HepG2 (cell line): ENCODE results near the gene CHMP1A. TPM values are rescaled to one million over a fixed set of nuclear protein-coding genes. Genes with fewer than 3 reads are reported as not detected.

Experiments used
- ARID5B ChIP-seq: IDR thresholded peaks from 2 replicates; pipeline ENCODE4 v1.4.0; 2020; ENCODE audit warnings: mild to moderate bottlenecking, missing genetic modification reagents
- ARNT ChIP-seq: fragments of 450-650 bp; IDR thresholded peaks from 2 replicates; pipeline ENCODE4 v1.6.1; 2017
- CEBPB ChIP-seq: IDR thresholded peaks from 2 replicates; pipeline ENCODE4 v1.6.1; 2011; ENCODE audit warnings: low read depth, low read length, improper control_type of control experiment, borderline replicate concordance
- MAF1 ChIP-seq: sonication (generic); formaldehyde crosslinking; IDR thresholded peaks from 2 replicates; pipeline ENCODE4 v1.5.0; 2020; ENCODE audit warnings: missing genetic modification reagents, borderline replicate concordance
- SP140L ChIP-seq: sonication (generic); formaldehyde crosslinking; IDR thresholded peaks from 2 replicates; pipeline ENCODE4 v1.4.0; 2020; ENCODE audit warnings: missing genetic modification reagents, borderline replicate concordance
- ZC3H4 ChIP-seq: sonication (generic); formaldehyde crosslinking; IDR thresholded peaks from 2 replicates; pipeline ENCODE4 v1.4.0; 2020; ENCODE audit warnings: missing genetic modification reagents, borderline replicate concordance
- ZFYVE20 ChIP-seq: sonication (generic); formaldehyde crosslinking; IDR thresholded peaks from 2 replicates; pipeline ENCODE4 v1.8.0; 2023; ENCODE audit warnings: low read depth, mild to moderate bottlenecking, moderate library complexity, missing genetic modification reagents, borderline replicate concordance
- ZMYM3 ChIP-seq: sonication (generic); formaldehyde crosslinking; IDR thresholded peaks from 2 replicates; pipeline ENCODE4 v1.5.1; 2020; ENCODE audit warnings: mild to moderate bottlenecking, missing genetic modification reagents
- ZNF143 ChIP-seq: sonication (generic); formaldehyde crosslinking; IDR thresholded peaks from 2 replicates; pipeline ENCODE4 v1.4.0; 2020; ENCODE audit warnings: missing genetic modification reagents
- ZNF276 ChIP-seq: sonication (generic); formaldehyde crosslinking; IDR thresholded peaks from 2 replicates; pipeline ENCODE4 v1.4.0; 2020; ENCODE audit warnings: mild to moderate bottlenecking, low read depth, missing genetic modification reagents
- ZNF337 ChIP-seq: sonication (generic); formaldehyde crosslinking; IDR thresholded peaks from 2 replicates; pipeline ENCODE4 v1.5.1; 2020; ENCODE audit warnings: missing genetic modification reagents, low read depth, mild to moderate bottlenecking, borderline replicate concordance
- ZNF564 ChIP-seq: sonication (generic); formaldehyde crosslinking; IDR thresholded peaks from 2 replicates; pipeline ENCODE4 v1.8.1; 2023; ENCODE audit warnings: mild to moderate bottlenecking, missing genetic modification reagents
- polyA plus RNA-seq, 8 experiments: library from polyadenylated mRNA; depleted of rRNA in 3 of 8; stranded (reverse) in 7 of 8; unstranded in 1 of 8; fragments of >200 nt; fragmentation: Illumina TruSeq in 4 of 8; extraction: Trizol in 4 of 8; gene quantifications; 2 replicates each; pipeline versions ENCODE4 v1.2.1 to v1.2.3, GENCODE V29; 2011 to 2016; ENCODE audit warnings: low read depth in 4 of 8, missing spikeins in 1 of 8, mixed read lengths in 1 of 8; ENCODE audit not compliant: insufficient read depth in 1 of 8
- total RNA-seq, 5 experiments: library from RNA; depleted of rRNA; stranded (reverse); fragments of >200 nt; fragmentation: Illumina TruSeq; extraction: Trizol; gene quantifications; 2 replicates each; pipeline ENCODE4 v1.2.3, GENCODE V29; 2016; ENCODE audit warnings: low read depth in 1 of 5
- TF ChIP-seq, protein P1 (sequence below): sonication (generic); formaldehyde crosslinking; IDR thresholded peaks from 2 replicates; pipeline ENCODE4 v1.9.0; 2021; ENCODE audit warnings: mild to moderate bottlenecking, missing genetic modification reagents
- TF ChIP-seq, protein P2 (sequence below): sonication (generic); formaldehyde crosslinking; IDR thresholded peaks from 2 replicates; pipeline ENCODE4 v1.4.0; 2020; ENCODE audit warnings: low read depth, mild to moderate bottlenecking, missing genetic modification reagents

Gene CHMP1A
- total and polyA plus RNA-seq, 2 of the 13 experiments (the other 11 are each of a cell fraction or from before 2014, with no cell fraction given), result 69.4 to 73.3 TPM

GRCh38 chr16:89701425-89702406 lies 44.2 kb upstream of the CHMP1A start, which contains the start of gene SPATA2L (continued):
- TF ChIP-seq, protein P1, sequence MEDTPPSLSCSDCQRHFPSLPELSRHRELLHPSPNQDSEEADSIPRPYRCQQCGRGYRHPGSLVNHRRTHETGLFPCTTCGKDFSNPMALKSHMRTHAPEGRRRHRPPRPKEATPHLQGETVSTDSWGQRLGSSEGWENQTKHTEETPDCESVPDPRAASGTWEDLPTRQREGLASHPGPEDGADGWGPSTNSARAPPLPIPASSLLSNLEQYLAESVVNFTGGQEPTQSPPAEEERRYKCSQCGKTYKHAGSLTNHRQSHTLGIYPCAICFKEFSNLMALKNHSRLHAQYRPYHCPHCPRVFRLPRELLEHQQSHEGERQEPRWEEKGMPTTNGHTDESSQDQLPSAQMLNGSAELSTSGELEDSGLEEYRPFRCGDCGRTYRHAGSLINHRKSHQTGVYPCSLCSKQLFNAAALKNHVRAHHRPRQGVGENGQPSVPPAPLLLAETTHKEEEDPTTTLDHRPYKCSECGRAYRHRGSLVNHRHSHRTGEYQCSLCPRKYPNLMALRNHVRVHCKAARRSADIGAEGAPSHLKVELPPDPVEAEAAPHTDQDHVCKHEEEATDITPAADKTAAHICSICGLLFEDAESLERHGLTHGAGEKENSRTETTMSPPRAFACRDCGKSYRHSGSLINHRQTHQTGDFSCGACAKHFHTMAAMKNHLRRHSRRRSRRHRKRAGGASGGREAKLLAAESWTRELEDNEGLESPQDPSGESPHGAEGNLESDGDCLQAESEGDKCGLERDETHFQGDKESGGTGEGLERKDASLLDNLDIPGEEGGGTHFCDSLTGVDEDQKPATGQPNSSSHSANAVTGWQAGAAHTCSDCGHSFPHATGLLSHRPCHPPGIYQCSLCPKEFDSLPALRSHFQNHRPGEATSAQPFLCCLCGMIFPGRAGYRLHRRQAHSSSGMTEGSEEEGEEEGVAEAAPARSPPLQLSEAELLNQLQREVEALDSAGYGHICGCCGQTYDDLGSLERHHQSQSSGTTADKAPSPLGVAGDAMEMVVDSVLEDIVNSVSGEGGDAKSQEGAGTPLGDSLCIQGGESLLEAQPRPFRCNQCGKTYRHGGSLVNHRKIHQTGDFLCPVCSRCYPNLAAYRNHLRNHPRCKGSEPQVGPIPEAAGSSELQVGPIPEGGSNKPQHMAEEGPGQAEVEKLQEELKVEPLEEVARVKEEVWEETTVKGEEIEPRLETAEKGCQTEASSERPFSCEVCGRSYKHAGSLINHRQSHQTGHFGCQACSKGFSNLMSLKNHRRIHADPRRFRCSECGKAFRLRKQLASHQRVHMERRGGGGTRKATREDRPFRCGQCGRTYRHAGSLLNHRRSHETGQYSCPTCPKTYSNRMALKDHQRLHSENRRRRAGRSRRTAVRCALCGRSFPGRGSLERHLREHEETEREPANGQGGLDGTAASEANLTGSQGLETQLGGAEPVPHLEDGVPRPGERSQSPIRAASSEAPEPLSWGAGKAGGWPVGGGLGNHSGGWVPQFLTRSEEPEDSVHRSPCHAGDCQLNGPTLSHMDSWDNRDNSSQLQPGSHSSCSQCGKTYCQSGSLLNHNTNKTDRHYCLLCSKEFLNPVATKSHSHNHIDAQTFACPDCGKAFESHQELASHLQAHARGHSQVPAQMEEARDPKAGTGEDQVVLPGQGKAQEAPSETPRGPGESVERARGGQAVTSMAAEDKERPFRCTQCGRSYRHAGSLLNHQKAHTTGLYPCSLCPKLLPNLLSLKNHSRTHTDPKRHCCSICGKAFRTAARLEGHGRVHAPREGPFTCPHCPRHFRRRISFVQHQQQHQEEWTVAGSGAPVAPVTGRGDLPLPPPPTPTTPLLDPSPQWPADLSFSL (CRISPR knock-in tag), result no peak
- TF ChIP-seq ZC3H4 (CRISPR knock-in tag) (no peak), ZFYVE20 (0 out of 2 replicates have a peak, but pooled peaks have one; percentile 34), ZNF564 (CRISPR knock-in tag) (no peak), ARID5B (CRISPR knock-in tag) (no peak), ZNF143 (CRISPR knock-in tag) (peak; percentile 37; the same call in 1 of the 2 replicates), ZMYM3 (CRISPR knock-in tag) (no peak), CEBPB (no peak), ZNF276 (CRISPR knock-in tag) (peak; percentile 73; the same call in 1 of the 2 replicates), MAF1 (peak; percentile 75; the same call in 1 of the 2 replicates), ZNF337 (CRISPR knock-in tag) (no peak), SP140L (CRISPR knock-in tag) (no peak), ARNT (no peak)
- TF ChIP-seq, protein P2, sequence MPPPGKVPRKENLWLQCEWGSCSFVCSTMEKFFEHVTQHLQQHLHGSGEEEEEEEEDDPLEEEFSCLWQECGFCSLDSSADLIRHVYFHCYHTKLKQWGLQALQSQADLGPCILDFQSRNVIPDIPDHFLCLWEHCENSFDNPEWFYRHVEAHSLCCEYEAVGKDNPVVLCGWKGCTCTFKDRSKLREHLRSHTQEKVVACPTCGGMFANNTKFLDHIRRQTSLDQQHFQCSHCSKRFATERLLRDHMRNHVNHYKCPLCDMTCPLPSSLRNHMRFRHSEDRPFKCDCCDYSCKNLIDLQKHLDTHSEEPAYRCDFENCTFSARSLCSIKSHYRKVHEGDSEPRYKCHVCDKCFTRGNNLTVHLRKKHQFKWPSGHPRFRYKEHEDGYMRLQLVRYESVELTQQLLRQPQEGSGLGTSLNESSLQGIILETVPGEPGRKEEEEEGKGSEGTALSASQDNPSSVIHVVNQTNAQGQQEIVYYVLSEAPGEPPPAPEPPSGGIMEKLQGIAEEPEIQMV (CRISPR knock-in tag), result no peak
